Hepatocyte (in vitro differentiated cells): Measurements from ENCODE around the gene PDZK1IP1.

Experiments used
- EZH2 ChIP-seq: fragments of 200-600 bp; sonication (generic); IDR thresholded peaks from 2 replicates; pipeline ENCODE4 v1.6.1; 2016; ENCODE audit warnings: antibody characterized with exemption, mild to moderate bottlenecking, borderline replicate concordance
- EZH2phosphoT487 ChIP-seq: fragments of 200-600 bp; sonication (generic); IDR thresholded peaks from one replicate; pipeline ENCODE4 v1.6.1; 2018; ENCODE audit warnings: antibody characterized with exemption, mild to moderate bottlenecking, low read depth, moderate library complexity; ENCODE audit not compliant: unreplicated experiment, severe bottlenecking
- TF ChIP-seq, protein P1 (sequence below): fragments of 200-600 bp; sonication (generic); IDR thresholded peaks from 2 replicates; pipeline ENCODE4 v1.5.1; 2016; ENCODE audit warnings: antibody characterized with exemption, mild to moderate bottlenecking; ENCODE audit not compliant: poor library complexity

GRCh38 chr1:47235241-47235681 is 45.4 kb upstream of the PDZK1IP1 start:
- TF ChIP-seq EZH2phosphoT487, result no peak
- TF ChIP-seq, protein P1, sequence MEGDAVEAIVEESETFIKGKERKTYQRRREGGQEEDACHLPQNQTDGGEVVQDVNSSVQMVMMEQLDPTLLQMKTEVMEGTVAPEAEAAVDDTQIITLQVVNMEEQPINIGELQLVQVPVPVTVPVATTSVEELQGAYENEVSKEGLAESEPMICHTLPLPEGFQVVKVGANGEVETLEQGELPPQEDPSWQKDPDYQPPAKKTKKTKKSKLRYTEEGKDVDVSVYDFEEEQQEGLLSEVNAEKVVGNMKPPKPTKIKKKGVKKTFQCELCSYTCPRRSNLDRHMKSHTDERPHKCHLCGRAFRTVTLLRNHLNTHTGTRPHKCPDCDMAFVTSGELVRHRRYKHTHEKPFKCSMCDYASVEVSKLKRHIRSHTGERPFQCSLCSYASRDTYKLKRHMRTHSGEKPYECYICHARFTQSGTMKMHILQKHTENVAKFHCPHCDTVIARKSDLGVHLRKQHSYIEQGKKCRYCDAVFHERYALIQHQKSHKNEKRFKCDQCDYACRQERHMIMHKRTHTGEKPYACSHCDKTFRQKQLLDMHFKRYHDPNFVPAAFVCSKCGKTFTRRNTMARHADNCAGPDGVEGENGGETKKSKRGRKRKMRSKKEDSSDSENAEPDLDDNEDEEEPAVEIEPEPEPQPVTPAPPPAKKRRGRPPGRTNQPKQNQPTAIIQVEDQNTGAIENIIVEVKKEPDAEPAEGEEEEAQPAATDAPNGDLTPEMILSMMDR, result no peak
- no peak for TF ChIP-seq EZH2
